H9 (cell line): ENCODE results near the gene TTC29. TPM values are rescaled to one million over a fixed set of nuclear protein-coding genes. Genes with fewer than 3 reads are reported as not detected.

Experiments
- DNase-seq: peaks from one replicate; pipeline ENCODE4 v3.0.0-alpha.2; 2017
- H2AFZ ChIP-seq: one replicate; pipeline ENCODE4 v1.6.1; 2013; ENCODE audit warnings: mild to moderate bottlenecking, low read length, control low read depth, moderate library complexity
- H2AK5ac ChIP-seq: 2 replicates; pipeline ENCODE4 v1.6.1; 2013; ENCODE audit warnings: low read length, control low read depth, mixed read lengths; ENCODE audit not compliant: insufficient read length
- H2BK120ac ChIP-seq: one replicate; pipeline ENCODE4 v1.6.1; 2013; ENCODE audit warnings: low read depth, mild to moderate bottlenecking, low read length, control low read depth, inconsistent platforms; ENCODE audit not compliant: poor library complexity, severe bottlenecking
- H2BK12ac ChIP-seq: 2 replicates; pipeline ENCODE4 v1.6.1; 2013; ENCODE audit warnings: low read length, control low read depth, mixed read lengths, low read depth; ENCODE audit not compliant: insufficient read length
- H2BK15ac ChIP-seq: 2 replicates; pipeline ENCODE4 v1.6.1; 2013; ENCODE audit warnings: low read depth, low read length, control low read depth
- H2BK20ac ChIP-seq: one replicate; pipeline ENCODE4 v1.6.1; 2013; ENCODE audit warnings: low read depth, mild to moderate bottlenecking, low read length, control low read depth, inconsistent platforms; ENCODE audit not compliant: poor library complexity, severe bottlenecking
- H2BK5ac ChIP-seq: 2 replicates; pipeline ENCODE4 v1.6.1; 2013; ENCODE audit warnings: low read length, control low read depth, mixed read lengths; ENCODE audit not compliant: insufficient read length
- H3K14ac ChIP-seq: 2 replicates; pipeline ENCODE4 v1.6.1; 2013; ENCODE audit warnings: low read length, control low read depth; ENCODE audit not compliant: insufficient read depth
- H3K18ac ChIP-seq: 2 replicates; pipeline ENCODE4 v1.6.1; 2013; ENCODE audit warnings: low read depth, mild to moderate bottlenecking, mixed read lengths, low read length, control low read depth; ENCODE audit not compliant: insufficient read length
- H3K23ac ChIP-seq: 2 replicates; pipeline ENCODE4 v1.6.1; 2013; ENCODE audit warnings: low read length, control low read depth, mixed read lengths, low read depth; ENCODE audit not compliant: insufficient read length
- H3K23me2 ChIP-seq: 2 replicates; pipeline ENCODE4 v1.6.1; 2013; ENCODE audit warnings: low read depth, mild to moderate bottlenecking, mixed read lengths, low read length, control low read depth; ENCODE audit not compliant: insufficient read length, poor library complexity, severe bottlenecking
- H3K27ac ChIP-seq: 2 replicates; pipeline ENCODE4 v1.5.1; 2013; ENCODE audit warnings: low read length, control low read depth, mixed read lengths, low read depth; ENCODE audit not compliant: insufficient read length
- H3K27me3 ChIP-seq: 2 replicates; pipeline ENCODE4 v1.6.1; 2013; ENCODE audit warnings: low read length, control low read depth, inconsistent platforms; ENCODE audit not compliant: insufficient read depth
- H3K4ac ChIP-seq: 2 replicates; pipeline ENCODE4 v1.6.1; 2013; ENCODE audit warnings: low read depth, mild to moderate bottlenecking, control low read depth, inconsistent platforms, low read length, moderate library complexity
- H3K4me1 ChIP-seq: 2 replicates; pipeline ENCODE4 v1.6.1; 2013; ENCODE audit warnings: low read length, control low read depth, inconsistent platforms; ENCODE audit not compliant: insufficient read depth
- H3K4me2 ChIP-seq: 2 replicates; pipeline ENCODE4 v1.6.1; 2013; ENCODE audit warnings: low read length, control low read depth, mixed read lengths; ENCODE audit not compliant: insufficient read length, insufficient read depth
- H3K56ac ChIP-seq: 2 replicates; pipeline ENCODE4 v1.6.1; 2013; ENCODE audit warnings: low read depth, mild to moderate bottlenecking, mixed read lengths, low read length, control low read depth; ENCODE audit not compliant: insufficient read length
- H3K79me1 ChIP-seq: 2 replicates; pipeline ENCODE4 v1.6.1; 2013; ENCODE audit warnings: low read depth, mild to moderate bottlenecking, moderate library complexity, low read length, control low read depth, inconsistent platforms; ENCODE audit not compliant: insufficient read depth, poor library complexity, severe bottlenecking
- H3K79me2 ChIP-seq: 2 replicates; pipeline ENCODE4 v1.6.1; 2013; ENCODE audit warnings: low read length, control low read depth, inconsistent platforms; ENCODE audit not compliant: insufficient read depth
- H3K9ac ChIP-seq: 2 replicates; pipeline ENCODE4 v1.6.1; 2013; ENCODE audit warnings: low read length, control low read depth, mixed read lengths; ENCODE audit not compliant: insufficient read length; ENCODE audit errors: extremely low read depth
- H3K9me3 ChIP-seq: one replicate; pipeline ENCODE4 v1.6.1; 2013; ENCODE audit warnings: low read depth, low read length, inconsistent platforms; ENCODE audit not compliant: control insufficient read depth
- H3T11ph ChIP-seq: one replicate; pipeline ENCODE4 v1.6.1; 2013; ENCODE audit warnings: mild to moderate bottlenecking, low read length, control low read depth, inconsistent platforms
- H4K20me1 ChIP-seq: one replicate; pipeline ENCODE4 v1.6.1; 2013; ENCODE audit not compliant: control insufficient read depth, insufficient read length, insufficient read depth
- H4K5ac ChIP-seq: 2 replicates; pipeline ENCODE4 v1.6.1; 2013; ENCODE audit warnings: low read depth, mild to moderate bottlenecking, mixed read lengths, low read length, control low read depth; ENCODE audit not compliant: insufficient read length
- H4K8ac ChIP-seq: replicated peaks from 2 replicates; pipeline ENCODE4 v1.6.1; 2013; ENCODE audit warnings: low read length, control low read depth, mixed read lengths, low read depth; ENCODE audit not compliant: insufficient read length
- H4K91ac ChIP-seq: 2 replicates; pipeline ENCODE4 v1.6.1; 2013; ENCODE audit warnings: low read depth, mild to moderate bottlenecking, moderate library complexity, mixed read lengths, low read length, control low read depth; ENCODE audit not compliant: insufficient read length
- H3K27ac Mint-ChIP-seq, 3 experiments: 2 replicates in 2 of 3; 3 replicates in 1 of 3; pipeline ENCODE4 v1.8.0; 2020 to 2021; ENCODE audit warnings: mixed read lengths in 3 of 3, mild to moderate bottlenecking in 1 of 3, moderate library complexity in 1 of 3
- H3K27me3 Mint-ChIP-seq: 2 replicates; pipeline ENCODE4 v1.8.0; 2021; ENCODE audit warnings: low read depth, mild to moderate bottlenecking, moderate library complexity, mixed read lengths
- H3K36me3 Mint-ChIP-seq, 3 experiments: 2 replicates in 2 of 3; 3 replicates in 1 of 3; pipeline ENCODE4 v1.8.0; 2020 to 2021; ENCODE audit warnings: low read depth in 3 of 3, mixed read lengths in 3 of 3; ENCODE audit not compliant: insufficient read depth in 1 of 3
- H3K4me1 Mint-ChIP-seq, 2 experiments: 2 replicates each; pipeline ENCODE4 v1.8.0; 2020; ENCODE audit warnings: mixed read lengths in 2 of 2
- H3K4me3 Mint-ChIP-seq, 2 experiments: 2 replicates in 1 of 2; 3 replicates in 1 of 2; pipeline ENCODE4 v1.8.0; 2020 to 2021; ENCODE audit warnings: mild to moderate bottlenecking in 2 of 2, mixed read lengths in 2 of 2, moderate library complexity in 1 of 2
- H3K9me3 Mint-ChIP-seq, 2 experiments: 2 replicates in 1 of 2; 3 replicates in 1 of 2; pipeline ENCODE4 v1.8.0; 2020; ENCODE audit warnings: mild to moderate bottlenecking in 2 of 2, mixed read lengths in 2 of 2, moderate library complexity in 1 of 2
- WGBS: extraction: QIAGEN DNeasy Blood & Tissue Kit; methylation state at CpG from one replicate; pipeline ENCODE4 v1.1.7; 2013; ENCODE audit warnings: missing lambda C conversion rate, low lambda C conversion rate, mixed read lengths; ENCODE audit not compliant: insufficient read length; ENCODE audit errors: extremely low coverage; 5-methylcytosine and 5-hydroxymethylcytosine counted together
- total RNA-seq: library from RNA; stranded (reverse); gene quantifications from 2 replicates; pipeline ENCODE4 v1.2.1, GENCODE V29; 2021
- TF ChIP-seq, protein P1 (sequence below): fragments of 200-600 bp; sonication (generic); conservative IDR thresholded peaks from 3 replicates; pipeline ENCODE4 v1.8.0; 2021; ENCODE audit warnings: antibody characterized with exemption, mild to moderate bottlenecking

Gene TTC29
- total RNA-seq, 1 experiment from 2014 or later, result not detected

DNA sequence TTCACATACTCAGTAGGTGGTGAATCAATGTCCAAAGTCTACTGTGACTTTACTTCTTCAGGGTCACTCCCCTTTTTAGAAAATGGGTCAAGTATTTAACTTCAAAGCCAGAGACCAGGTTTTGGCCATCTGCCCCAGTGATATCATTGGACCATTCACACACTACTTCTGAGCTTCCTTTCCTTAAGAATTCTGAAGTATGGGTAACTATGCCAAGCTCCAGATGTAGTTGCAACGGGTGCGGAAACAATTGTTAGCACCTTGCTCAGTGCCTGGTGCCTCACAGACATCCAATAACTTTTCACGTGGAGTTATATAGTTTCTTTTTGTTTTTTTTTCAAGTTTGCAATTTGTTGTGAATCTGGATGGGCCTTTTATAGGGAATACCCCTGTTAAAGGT lies 62.6 kb downstream of the TTC29 start:
- no peaks in the 10 kb centered on the region for H3K79me1 ChIP-seq
- no peak overlapping the region for H3K18ac ChIP-seq
- no peaks in the 10 kb centered on the region for H3K23me2 ChIP-seq
- no peak overlapping the region for H2BK15ac ChIP-seq
- H3K27ac ChIP-seq, result no peak overlapping the region
- no peaks in the 10 kb centered on the region for H3K27me3 Mint-ChIP-seq
- no peaks in the 10 kb centered on the region for H3K79me2 ChIP-seq
- H3K4me1 Mint-ChIP-seq, result no peaks in the 10 kb centered on the region
- no peak overlapping the region for H2AFZ ChIP-seq
- H2BK5ac ChIP-seq, result no peak overlapping the region
- no peaks in the 10 kb centered on the region for H4K20me1 ChIP-seq
- no peaks in the 10 kb centered on the region for H3K9me3 ChIP-seq
- H2BK120ac ChIP-seq, result no peak overlapping the region
- no peaks in the 10 kb centered on the region for H3K36me3 Mint-ChIP-seq
- no peaks in the 10 kb centered on the region for H3K27me3 ChIP-seq
- WGBS, result no CpG with 5 or more reads among the region's 3 CpGs
- TF ChIP-seq, protein P1, sequence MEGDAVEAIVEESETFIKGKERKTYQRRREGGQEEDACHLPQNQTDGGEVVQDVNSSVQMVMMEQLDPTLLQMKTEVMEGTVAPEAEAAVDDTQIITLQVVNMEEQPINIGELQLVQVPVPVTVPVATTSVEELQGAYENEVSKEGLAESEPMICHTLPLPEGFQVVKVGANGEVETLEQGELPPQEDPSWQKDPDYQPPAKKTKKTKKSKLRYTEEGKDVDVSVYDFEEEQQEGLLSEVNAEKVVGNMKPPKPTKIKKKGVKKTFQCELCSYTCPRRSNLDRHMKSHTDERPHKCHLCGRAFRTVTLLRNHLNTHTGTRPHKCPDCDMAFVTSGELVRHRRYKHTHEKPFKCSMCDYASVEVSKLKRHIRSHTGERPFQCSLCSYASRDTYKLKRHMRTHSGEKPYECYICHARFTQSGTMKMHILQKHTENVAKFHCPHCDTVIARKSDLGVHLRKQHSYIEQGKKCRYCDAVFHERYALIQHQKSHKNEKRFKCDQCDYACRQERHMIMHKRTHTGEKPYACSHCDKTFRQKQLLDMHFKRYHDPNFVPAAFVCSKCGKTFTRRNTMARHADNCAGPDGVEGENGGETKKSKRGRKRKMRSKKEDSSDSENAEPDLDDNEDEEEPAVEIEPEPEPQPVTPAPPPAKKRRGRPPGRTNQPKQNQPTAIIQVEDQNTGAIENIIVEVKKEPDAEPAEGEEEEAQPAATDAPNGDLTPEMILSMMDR, result no peak
- H3T11ph ChIP-seq, result no peak overlapping the region
- no peak overlapping the region for H3K56ac ChIP-seq
- H2BK12ac ChIP-seq, result no peak overlapping the region
- H3K4me3 Mint-ChIP-seq, result no peak overlapping the region
- no peak overlapping the region for H4K8ac ChIP-seq
- H3K23ac ChIP-seq, result no peak overlapping the region
- H3K14ac ChIP-seq, result no peak overlapping the region
- no peak overlapping the region for H3K9ac ChIP-seq
- no peak overlapping the region for H3K4ac ChIP-seq
- no peak overlapping the region for H2BK20ac ChIP-seq
- H4K5ac ChIP-seq, result no peak overlapping the region
- no peak overlapping the region for H3K27ac Mint-ChIP-seq
- H3K4me1 ChIP-seq, result no peaks in the 10 kb centered on the region
- no peak for DNase-seq
- H4K91ac ChIP-seq, result no peak overlapping the region
- no peak overlapping the region for H3K4me2 ChIP-seq
- H3K9me3 Mint-ChIP-seq, result no peaks in the 10 kb centered on the region; a peak in 1 of 5 replicates
- H2AK5ac ChIP-seq, result no peak overlapping the region
